Keratinocyte (primary cell): ENCODE data around the gene HIVEP2. TPM values are rescaled to one million over a fixed set of nuclear protein-coding genes. Genes with fewer than 3 reads are reported as not detected.
A peak's percentile ranks its signal among the peaks of the same experiment; 100 is the strongest.

ENCODE experiments used
- DNase-seq: peaks from one replicate; pipeline ENCODE4 v3.0.0-alpha.2; 2011; ENCODE audit warnings: low read depth, missing footprints, low spot score
- FAIRE-seq: peaks from 2 replicates; lab custom pipeline; 2011; peaks lifted over from hg19 to GRCh38; lab: Jason Lieb, UNC
- H2AFZ ChIP-seq: 2 replicates; pipeline ENCODE4 v1.6.0; 2012; ENCODE audit warnings: low read length, control low read depth, inconsistent platforms; ENCODE audit not compliant: control insufficient read depth
- H3K27ac ChIP-seq: 2 replicates; pipeline ENCODE4 v1.5.1; 2011; ENCODE audit warnings: low read length; ENCODE audit not compliant: control insufficient read depth, insufficient read depth
- H3K27me3 ChIP-seq: 3 replicates; pipeline ENCODE4 v1.6.0; 2011; ENCODE audit warnings: low read length; ENCODE audit not compliant: control insufficient read depth, insufficient read depth; ENCODE audit errors: extremely low read depth
- H3K36me3 ChIP-seq, 2 experiments: 2 replicates in 1 of 2; 3 replicates in 1 of 2; pipeline ENCODE4 v1.5.1; 2011; ENCODE audit warnings: low read length in 2 of 2, mild to moderate bottlenecking in 1 of 2; ENCODE audit not compliant: control insufficient read depth in 2 of 2, insufficient read depth in 2 of 2; ENCODE audit errors: extremely low read depth in 1 of 2
- H3K4me1 ChIP-seq: 3 replicates; pipeline ENCODE4 v1.5.1; 2011; ENCODE audit warnings: low read length; ENCODE audit not compliant: control insufficient read depth, insufficient read depth; ENCODE audit errors: extremely low read depth
- H3K4me2 ChIP-seq: 3 replicates; pipeline ENCODE4 v1.6.0; 2011; ENCODE audit warnings: low read depth, low read length; ENCODE audit not compliant: control insufficient read depth, insufficient read depth; ENCODE audit errors: extremely low read depth
- H3K4me3 ChIP-seq, 3 experiments: fragments of 200-600 bp in 1 of 3; sonication (generic) in 1 of 3; 2 replicates in 2 of 3; 3 replicates in 1 of 3; pipeline ENCODE4 v1.5.1; 2011 to 2016; ENCODE audit warnings: low read length in 3 of 3, mild to moderate bottlenecking in 3 of 3, control low read depth in 2 of 3, inconsistent platforms in 1 of 3, low read depth in 1 of 3, mixed read lengths in 1 of 3, mixed run types in 1 of 3, moderate library complexity in 1 of 3; ENCODE audit not compliant: control insufficient read depth in 2 of 3, insufficient read depth in 2 of 3; ENCODE audit errors: extremely low read depth in 1 of 3
- H3K79me2 ChIP-seq: 2 replicates; pipeline ENCODE4 v1.6.0; 2012; ENCODE audit warnings: low read length; ENCODE audit not compliant: control insufficient read depth, insufficient read depth
- H3K9ac ChIP-seq: 3 replicates; pipeline ENCODE4 v1.6.0; 2011; ENCODE audit warnings: low read length; ENCODE audit not compliant: control insufficient read depth, insufficient read depth; ENCODE audit errors: extremely low read depth
- H3K9me1 ChIP-seq: 3 replicates; pipeline ENCODE4 v1.6.0; 2011; ENCODE audit warnings: low read length; ENCODE audit not compliant: control insufficient read depth, insufficient read depth; ENCODE audit errors: extremely low read depth
- H3K9me3 ChIP-seq: 2 replicates; pipeline ENCODE4 v1.5.1; 2012; ENCODE audit warnings: low read depth, low read length; ENCODE audit not compliant: control insufficient read depth
- H4K20me1 ChIP-seq: 3 replicates; pipeline ENCODE4 v1.6.0; 2011; ENCODE audit warnings: low read length; ENCODE audit not compliant: control insufficient read depth, insufficient read depth; ENCODE audit errors: extremely low read depth
- CTCF ChIP-seq, 3 experiments: IDR thresholded peaks in 1 of 3; conservative IDR thresholded peaks in 1 of 3; optimal IDR thresholded peaks in 1 of 3; 2 replicates in 2 of 3; 3 replicates in 1 of 3; pipeline versions ENCODE3 to v1.5.1; 2011; ENCODE audit warnings: low read length in 3 of 3, mild to moderate bottlenecking in 3 of 3, moderate library complexity in 2 of 3, control low read depth in 1 of 3, inconsistent platforms in 1 of 3; ENCODE audit not compliant: insufficient read depth in 2 of 3; ENCODE audit errors: extremely low read depth in 1 of 3
- EZH2 ChIP-seq: IDR thresholded peaks from one replicate; pipeline ENCODE4 v1.6.1; 2012; ENCODE audit warnings: inconsistent platforms, mild to moderate bottlenecking, low read length, moderate library complexity
- dilution Hi-C: fragments of 300-500 bp; cut with MboI; formaldehyde crosslinking; loops from one replicate; pipeline ENCODE4 v1.7.0; 2020; ENCODE audit warnings: low sequenced_read_pairs; ENCODE audit not compliant: extremely low pct_ligation_motif_present
- polyA plus RNA-seq, 5 experiments: library from polyadenylated mRNA; depleted of rRNA in 3 of 5; stranded (reverse) in 3 of 5; stranded (forward) in 1 of 5; unstranded in 1 of 5; fragments of >200 nt; gene quantifications; 1 replicate in 1 of 5; 2 replicates in 3 of 5; 3 replicates in 1 of 5; pipeline versions ENCODE4 v1.2.1 to v1.2.3, GENCODE V29; 2011 to 2012; ENCODE audit warnings: missing spikeins in 2 of 5, low read depth in 1 of 5, low replicate concordance in 1 of 5

The HIVEP2 gene
- polyA plus RNA-seq, 1 donor (not counting 4 experiments of a cell fraction or from before 2014, with no cell fraction given): 8.9 TPM

GRCh38 chr6:142874676-142875075 lies 70.3 kb downstream of the HIVEP2 start:
- H3K4me1 ChIP-seq: peaks cover 26% of the 10 kb centered on the region
- FAIRE-seq (no peak), DNase-seq (no peak)
- no peak overlapping the region for H3K27ac ChIP-seq
- TF ChIP-seq EZH2 (no peak), CTCF (optimal IDR thresholded peaks at IDR 0.05 in 1 of 3, IDR thresholded peaks at IDR 0.05 in 1 of 3, conservative IDR thresholded peaks at IDR 0.05 in 1 of 3; ENCODE audit: extremely low read depth in 1 of 3, insufficient read depth in 2 of 3, low read length in 3 of 3) (no peak)
- peaks cover 19% of the 10 kb centered on the region for H3K79me2 ChIP-seq
- no peak overlapping the region for H3K4me3 ChIP-seq
- H3K9me1 ChIP-seq: no peaks in the 10 kb centered on the region
- no peaks in the 10 kb centered on the region for H4K20me1 ChIP-seq
- no peak overlapping the region for H3K9ac ChIP-seq
- no peak overlapping the region for H2AFZ ChIP-seq
- no peak overlapping the region for H3K4me2 ChIP-seq
- H3K36me3 ChIP-seq: peaks cover 1 to 2% of the 10 kb centered on the region in 2 experiments
- H3K9me3 ChIP-seq: no peaks in the 10 kb centered on the region
- dilution Hi-C loops: no loop called here
- no peaks in the 10 kb centered on the region for H3K27me3 ChIP-seq

- no peak overlapping the region for H2AFZ ChIP-seq
- H3K79me2 ChIP-seq: peaks cover 24% of the 10 kb centered on the region
- no peaks in the 10 kb centered on the region for H3K36me3 ChIP-seq
- dilution Hi-C loops: no loop called here
- no peaks in the 10 kb centered on the region for H3K27me3 ChIP-seq
- DNase-seq (no peak), FAIRE-seq (no peak)
- H3K9me3 ChIP-seq: no peaks in the 10 kb centered on the region
- peaks cover 26% of the 10 kb centered on the region for H3K4me1 ChIP-seq
- no peaks in the 10 kb centered on the region for H4K20me1 ChIP-seq
- TF ChIP-seq EZH2: no peak
- TF ChIP-seq CTCF (optimal IDR thresholded peaks at IDR 0.05 in 1 of 3, IDR thresholded peaks at IDR 0.05 in 1 of 3, conservative IDR thresholded peaks at IDR 0.05 in 1 of 3; ENCODE audit: extremely low read depth in 1 of 3, insufficient read depth in 2 of 3, low read length in 3 of 3): no peak
- no peak overlapping the region for H3K4me3 ChIP-seq
- peak overlapping the region; percentile 69 for H3K27ac ChIP-seq
- H3K9ac ChIP-seq: peak overlapping the region; percentile 40
- peak overlapping the region; percentile 59 for H3K4me2 ChIP-seq
- peaks cover 2% of the 10 kb centered on the region for H3K9me1 ChIP-seq
These were observed 72.6 kb downstream of the HIVEP2 start for GRCh38 chr6:142872376-142872775.
